ENCODE results near the gene GUCY1A2.

GRCh38 chr11:106724293-106724892, 293.9 kb downstream of the GUCY1A2 start:
- TF ChIP-seq EZH2phosphoT487 (IDR thresholded peaks at IDR 0.05; ENCODE audit: insufficient read depth, low read depth) (no peak), EZH2 (IDR thresholded peaks at IDR 0.05; ENCODE audit: insufficient read depth, poor library complexity, severe bottlenecking) (no peak)

Measured in GM23248 (cell line).